Stimulated activated CD4-positive, alpha-beta T cell treated with anti-CD3 and anti-CD28 coated beads, TNF-alpha, amount 100 ng/mL, for 4 hours (primary cell): ENCODE measurements around the gene NR2C1.

Experiments
- DNase-seq, 3 experiments: peaks; one replicate each; pipeline ENCODE4 v3.0.0-alpha.2; 2020; ENCODE audit warnings: low read depth in 3 of 3

NR2C1 gene

DNA sequence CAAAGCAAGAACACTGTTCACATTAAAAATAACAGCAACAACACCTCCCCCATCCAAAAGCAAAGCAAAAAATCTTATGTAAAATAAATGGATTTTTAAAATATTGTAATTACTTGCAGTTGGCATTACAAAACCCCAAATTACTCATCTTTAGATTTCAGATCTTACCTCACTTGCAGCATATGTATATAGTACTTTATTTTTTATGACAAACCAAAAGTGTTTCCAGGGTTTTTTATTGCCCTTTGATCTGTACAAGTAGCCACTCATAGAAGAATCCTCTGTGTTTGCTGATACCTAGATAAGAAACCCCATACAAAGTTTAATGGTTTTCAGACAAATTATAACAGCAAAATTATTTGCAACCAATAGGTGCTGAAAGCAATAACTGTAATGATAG is 12.2 kb upstream of the NR2C1 start:
- DNase-seq = no peak

DNA sequence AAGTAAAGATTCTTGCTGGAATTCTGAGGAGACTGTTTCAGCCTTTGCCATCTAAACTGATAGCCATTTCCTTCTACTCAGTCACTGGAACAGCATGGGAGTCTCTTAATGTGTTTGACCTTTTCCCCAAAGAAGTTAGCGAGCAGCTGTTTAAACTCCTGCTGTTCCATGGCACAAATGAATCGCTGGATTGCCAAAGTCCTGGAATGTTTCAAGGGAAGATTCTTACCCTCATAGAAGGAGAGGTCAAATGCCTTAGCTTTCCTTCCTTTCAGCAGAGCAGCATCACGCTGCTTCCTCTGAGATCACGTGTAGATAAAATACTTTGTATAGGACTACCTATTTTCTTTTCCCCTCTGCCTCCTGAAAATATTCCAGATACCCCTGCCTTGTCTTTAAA is 10.5 kb upstream of the NR2C1 start:
- no peak for DNase-seq

DNA sequence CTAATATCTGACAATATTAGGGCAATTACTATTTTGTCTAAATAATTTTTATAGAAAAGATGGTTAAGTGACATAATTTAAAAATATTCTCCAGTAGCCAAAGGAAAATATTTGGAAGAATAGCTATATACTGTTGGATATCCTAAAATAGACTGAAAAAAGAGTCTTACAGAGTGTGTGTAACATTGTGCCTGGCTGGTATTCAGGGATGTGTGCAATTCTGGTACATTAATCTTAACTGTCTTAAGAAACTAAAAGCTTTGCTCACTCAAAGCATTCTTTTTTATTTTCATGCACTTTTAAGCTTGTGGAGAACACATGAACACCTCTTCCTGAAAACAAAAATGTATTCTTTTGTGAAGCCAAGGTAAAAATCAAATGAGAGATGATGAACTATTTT is 10.1 kb upstream of the NR2C1 start:
- DNase-seq = no peak

- DNase-seq = no peak
Observed at GRCh38 chr12:95077341-95077740, 3.9 kb upstream of the NR2C1 start.

- DNase-seq = no peak
Observed at GRCh38 chr12:95074766-95075165, 1.3 kb upstream of the NR2C1 start.

DNA sequence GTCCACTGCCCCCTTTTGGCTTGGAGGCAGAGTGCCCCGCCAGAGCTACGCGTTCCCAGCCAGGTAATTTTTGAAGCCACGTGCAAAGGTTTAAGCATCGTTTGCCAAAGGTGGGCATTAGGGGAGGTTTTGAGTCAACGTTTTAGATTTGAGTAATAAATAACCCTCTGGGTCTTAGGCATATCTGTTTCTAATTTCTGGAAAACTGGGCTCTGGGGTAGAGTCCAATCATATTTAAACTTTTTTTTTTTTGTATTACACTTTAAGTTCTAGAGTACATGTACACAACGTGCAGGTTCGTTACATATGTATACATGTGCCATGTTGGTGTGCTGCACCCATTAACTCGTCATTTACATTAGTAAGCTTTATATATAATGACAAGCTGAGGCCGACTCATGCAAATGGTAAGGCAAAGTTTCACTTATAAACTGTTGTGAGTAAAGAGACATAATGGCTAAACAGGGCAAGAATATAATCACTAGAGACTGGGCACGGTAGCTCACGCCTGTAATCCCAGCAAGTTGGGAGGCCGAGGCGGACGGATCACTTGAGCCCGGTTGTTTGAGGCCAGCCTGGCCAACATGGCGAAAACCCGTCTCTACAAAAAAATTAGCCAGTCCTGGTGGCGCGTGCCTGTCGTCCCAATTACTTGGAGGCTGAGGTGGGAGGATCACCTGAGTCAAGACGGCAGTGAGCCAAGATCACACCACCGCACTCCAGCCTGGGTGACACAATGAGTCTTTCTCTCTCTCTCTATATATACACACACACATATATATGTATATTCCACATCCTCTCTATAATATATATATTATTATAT is 491 bp upstream of the NR2C1 start:
- no peak for DNase-seq

- DNase-seq = no peak
Observed at GRCh38 chr12:95070378-95070777, 3.0 kb downstream of the NR2C1 start.

DNA sequence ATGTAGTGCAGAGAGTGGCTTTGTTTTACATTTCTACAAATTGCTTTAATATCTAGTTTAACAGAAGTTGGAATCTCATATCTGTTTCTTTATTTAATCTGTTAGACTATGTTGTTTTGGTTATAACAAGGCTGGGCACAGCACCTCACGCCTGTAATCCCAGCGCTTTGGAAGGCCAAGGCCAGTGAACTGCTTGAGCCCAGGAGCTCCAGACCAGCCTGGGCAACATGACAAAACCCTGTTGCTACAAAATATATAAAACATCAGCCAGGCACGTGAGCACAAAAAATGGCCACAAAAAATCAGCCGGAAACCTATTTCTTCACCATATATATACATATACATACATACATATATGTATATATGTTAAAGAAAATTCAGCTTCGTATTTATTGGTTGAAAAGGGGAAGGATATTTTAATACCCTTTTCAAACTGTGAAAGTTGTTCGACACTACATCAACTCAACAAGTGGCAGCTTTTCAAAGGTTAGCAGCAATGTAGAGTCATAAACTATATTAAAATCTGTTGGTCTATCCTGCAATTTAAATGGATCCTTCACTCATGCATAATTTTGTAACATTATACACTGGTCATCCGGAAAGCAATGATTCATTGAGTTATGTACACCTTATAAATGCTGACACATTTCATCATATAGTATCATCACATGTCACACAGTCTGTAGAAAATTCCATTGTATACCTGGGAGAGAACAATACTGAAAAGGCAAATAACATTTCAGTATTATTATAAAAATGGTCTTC is 7.1 kb downstream of the NR2C1 start:
- no peak for DNase-seq

GRCh38 chr12:95060951-95061350 is 12.5 kb downstream of the NR2C1 start:
- no peak for DNase-seq

DNA sequence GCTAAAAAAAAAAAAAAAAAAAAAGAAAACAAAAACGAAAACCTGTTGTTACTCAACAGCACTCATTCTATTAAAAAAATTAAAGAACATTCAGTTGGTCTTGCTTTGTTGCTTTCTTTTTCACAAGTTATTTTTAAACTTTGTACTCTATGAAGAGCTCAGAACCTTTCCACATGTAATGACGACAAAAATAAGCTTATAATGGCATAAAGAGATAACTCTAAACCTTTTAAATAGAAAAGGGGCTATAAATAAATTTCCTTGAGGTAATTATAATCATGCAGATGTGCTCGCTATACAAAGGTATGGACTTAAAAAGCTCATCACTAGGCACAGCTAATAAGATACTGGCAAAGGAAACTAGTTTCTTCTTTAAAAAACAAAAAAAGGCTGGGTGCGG is 13.4 kb downstream of the NR2C1 start:
- no peak for DNase-seq

GRCh38 chr12:95057424-95057823 is 16.0 kb downstream of the NR2C1 start:
- DNase-seq = no peak

DNA sequence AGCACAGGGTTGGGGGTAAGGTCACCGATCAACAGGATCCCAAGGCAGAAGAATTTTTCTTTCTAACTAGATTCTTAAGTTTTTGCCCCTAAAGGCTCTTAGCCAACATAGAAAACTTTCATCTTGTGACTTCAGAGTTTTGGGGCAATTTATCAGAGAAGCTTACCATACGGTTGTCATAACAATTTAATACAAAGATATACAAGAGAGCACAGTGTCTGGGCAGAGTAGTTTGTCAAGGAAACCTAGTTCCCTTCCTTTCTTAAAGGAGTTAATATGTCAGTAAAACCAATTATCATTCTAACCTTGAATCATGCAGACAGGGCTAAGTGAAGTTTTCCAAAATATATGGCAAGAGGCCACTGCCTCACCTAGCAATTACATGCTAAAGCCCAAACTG is 18.4 kb downstream of the NR2C1 start:
- DNase-seq = no peak

GRCh38 chr12:95054206-95054605 is 19.2 kb downstream of the NR2C1 start:
- DNase-seq = no peak

- no peak for DNase-seq
Observed at GRCh38 chr12:95051241-95051640, 22.2 kb downstream of the NR2C1 start.

- no peak for DNase-seq
Observed at GRCh38 chr12:95037906-95038305, 35.5 kb downstream of the NR2C1 start.

- DNase-seq = no peak
Observed at GRCh38 chr12:95034750-95035149, 38.7 kb downstream of the NR2C1 start.

- no peak for DNase-seq
Observed at GRCh38 chr12:95022477-95022876, 50.9 kb downstream of the NR2C1 start.

GRCh38 chr12:95017482-95017881 is 55.9 kb downstream of the NR2C1 start:
- no peak for DNase-seq

- no peak for DNase-seq
Observed at GRCh38 chr12:95016120-95016519, 57.3 kb downstream of the NR2C1 start.

- DNase-seq = no peak
Observed at GRCh38 chr12:95014554-95014953, 58.9 kb downstream of the NR2C1 start.

GRCh38 chr12:95006206-95006605 is 67.2 kb downstream of the NR2C1 start:
- no peak for DNase-seq

DNA sequence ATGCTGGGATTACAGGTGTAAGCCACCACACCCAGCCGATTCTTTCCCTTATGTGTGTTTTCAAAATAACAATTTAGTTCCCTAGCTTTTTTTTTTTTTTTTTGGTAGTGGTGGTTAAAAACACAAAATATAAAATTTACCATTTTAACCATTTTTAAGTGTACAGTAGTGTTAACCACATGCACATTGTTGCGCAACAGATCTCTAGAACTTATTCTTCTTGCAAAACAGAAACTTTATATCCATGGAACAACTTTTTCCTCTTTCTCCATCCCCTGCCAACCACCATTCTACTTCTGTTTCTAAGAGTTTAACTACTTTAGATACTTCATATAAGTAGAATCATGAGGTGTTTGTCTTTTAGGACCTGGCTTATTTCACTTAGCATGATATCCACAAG is 68.8 kb downstream of the NR2C1 start:
- DNase-seq = no peak

DNA sequence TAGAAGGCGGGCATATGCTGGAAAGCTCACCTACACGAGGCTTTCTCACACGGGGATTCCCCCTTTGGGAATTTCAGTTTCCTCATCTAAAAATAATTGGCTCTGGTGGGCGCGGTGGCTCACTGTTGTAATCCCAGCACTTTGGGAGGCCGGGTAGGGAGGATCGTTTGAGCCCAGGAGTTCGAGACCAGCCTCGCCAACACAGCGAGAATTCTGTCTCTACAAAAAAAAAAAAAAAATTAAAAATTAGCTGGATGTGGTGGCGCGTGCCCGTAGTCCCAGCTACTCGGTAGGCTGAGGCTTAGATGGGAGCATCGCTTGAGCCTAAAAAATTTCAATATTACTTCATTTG is 69.5 kb downstream of the NR2C1 start:
- DNase-seq = no peak
